Fibroblast of pulmonary artery (primary cell): ENCODE data around the gene MAP2K2.

Experiments used
- DNase-seq: peaks from one replicate; pipeline ENCODE4 v3.0.0-alpha.2; 2010; ENCODE audit warnings: low read depth
- H3K4me3 ChIP-seq: replicated peaks from 2 replicates; pipeline ENCODE4 v1.5.1; 2011; ENCODE audit warnings: low read depth, mild to moderate bottlenecking, control low read depth, low read length, moderate library complexity
- CTCF ChIP-seq: IDR thresholded peaks from 2 replicates; pipeline ENCODE4 v1.5.1; 2011; ENCODE audit warnings: mild to moderate bottlenecking, control low read depth, low read length, inconsistent platforms; ENCODE audit errors: missing control alignments

MAP2K2 gene

GRCh38 chr19:4090356-4091220 lies 33.3 kb downstream of the MAP2K2 start:
- no peak overlapping the region for H3K4me3 ChIP-seq
- TF ChIP-seq CTCF: no peak
- DNase-seq: no peak

DNA sequence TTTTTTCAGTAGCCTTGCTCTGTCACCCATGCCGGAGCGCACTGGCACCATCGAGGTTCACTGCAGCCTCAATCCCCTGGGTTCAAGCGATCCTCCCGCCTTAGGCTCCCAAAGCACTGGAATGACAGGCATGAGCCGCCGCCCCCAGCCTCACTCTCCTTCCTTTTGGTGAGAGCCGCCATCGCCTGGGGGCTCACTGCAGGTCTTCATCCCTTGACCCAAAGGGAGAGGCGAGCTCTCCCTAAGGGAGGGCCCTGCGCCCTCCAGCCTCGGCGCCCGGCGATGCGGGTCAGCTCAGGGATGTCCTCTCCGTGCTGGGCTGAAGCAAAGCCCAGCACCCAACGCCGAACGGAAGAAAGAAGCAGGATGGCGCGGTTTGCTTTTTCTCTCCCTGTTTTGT lies 34.0 kb downstream of the MAP2K2 start:
- H3K4me3 ChIP-seq: no peak overlapping the region
- no peak for TF ChIP-seq CTCF
- no peak for DNase-seq

DNA sequence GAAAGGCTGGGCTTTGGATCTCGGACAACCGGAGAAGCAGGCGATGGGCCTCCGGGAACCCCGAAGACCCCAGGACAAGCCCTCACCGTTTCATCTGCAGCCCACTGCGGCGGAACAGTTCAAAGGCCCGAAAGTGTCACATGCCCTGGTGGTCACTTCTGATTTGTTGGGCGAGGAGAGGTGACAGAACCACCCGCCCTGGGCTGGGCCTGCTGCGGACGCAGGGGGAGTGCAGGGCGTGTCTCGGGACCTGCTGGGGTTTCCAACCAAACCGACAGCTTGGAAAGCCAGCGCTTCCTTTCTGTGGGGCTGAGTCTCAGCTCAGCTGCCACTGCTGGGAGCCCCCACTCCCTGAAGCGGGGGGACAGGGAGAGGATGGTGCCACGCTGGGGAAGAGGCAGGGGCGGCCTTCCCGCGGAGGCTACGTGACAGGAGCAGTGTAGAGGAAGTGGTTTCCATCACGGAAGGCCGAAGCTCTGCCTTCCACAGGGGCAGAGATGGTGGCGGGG lies 34.5 kb downstream of the MAP2K2 start:
- no peak overlapping the region for H3K4me3 ChIP-seq
- TF ChIP-seq CTCF: no peak
- DNase-seq: no peak

DNA sequence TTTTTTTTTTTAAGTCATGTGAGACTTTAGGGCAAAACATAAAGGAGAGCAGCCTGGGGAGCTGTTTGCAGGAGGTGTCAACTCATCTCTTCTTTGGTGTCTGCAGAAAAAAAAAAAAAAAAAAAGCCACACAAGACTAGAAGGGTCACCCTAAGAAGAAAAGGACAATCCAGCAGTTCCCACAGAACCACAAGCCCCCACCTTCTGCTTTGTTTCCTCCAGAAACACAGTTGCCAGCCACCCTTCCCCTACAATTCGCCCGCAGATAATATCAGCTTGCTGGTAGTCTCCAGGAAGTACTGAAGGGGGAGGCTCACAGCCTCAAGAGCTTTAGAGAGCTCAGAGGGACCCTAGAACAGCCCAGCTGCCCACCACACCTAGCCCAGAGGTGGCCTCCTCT lies 34.9 kb downstream of the MAP2K2 start:
- no peak for TF ChIP-seq CTCF
- H3K4me3 ChIP-seq: no peak overlapping the region
- DNase-seq: no peak

- H3K4me3 ChIP-seq: no peak overlapping the region
- no peak for DNase-seq
- no peak for TF ChIP-seq CTCF
Observed at GRCh38 chr19:4087787-4088679, 35.9 kb downstream of the MAP2K2 start.

DNA sequence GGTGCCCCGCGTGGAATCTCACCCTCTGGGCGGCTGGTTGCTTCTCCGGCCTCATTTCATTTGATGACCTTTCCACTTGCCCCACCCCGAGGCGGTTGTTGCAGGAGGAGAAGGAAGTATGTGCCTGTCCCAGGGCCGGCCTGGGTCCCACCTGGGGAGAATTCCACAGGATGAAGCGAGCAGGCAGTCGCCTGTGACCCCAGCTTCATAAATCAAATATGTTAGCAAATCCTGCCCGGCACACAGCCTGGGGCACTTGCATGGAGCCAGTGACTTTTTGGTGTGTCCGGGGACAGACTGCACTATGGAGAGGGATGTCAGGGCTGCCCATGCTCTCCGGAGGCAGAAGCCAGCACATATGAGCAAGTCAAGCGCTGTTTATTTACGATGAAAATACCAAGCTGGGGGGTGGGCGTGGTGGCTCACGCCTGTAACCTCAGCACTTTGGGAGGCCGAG lies 37.5 kb downstream of the MAP2K2 start:
- no peak for DNase-seq
- TF ChIP-seq CTCF: no peak
- no peak overlapping the region for H3K4me3 ChIP-seq
